AG09309 (cell line): ENCODE results near the gene ANKRD44.

Experiments
- DNase-seq: peaks from one replicate; pipeline ENCODE4 v3.0.0-alpha.2; 2010; ENCODE audit warnings: low read depth
- H3K4me3 ChIP-seq: 2 replicates; pipeline ENCODE4 v1.5.1; 2011; ENCODE audit warnings: mild to moderate bottlenecking, low read depth, low read length, moderate library complexity; ENCODE audit not compliant: control insufficient read depth
- TF ChIP-seq, protein P1 (sequence below): IDR thresholded peaks from 2 replicates; pipeline ENCODE4 v1.5.1; 2011; ENCODE audit warnings: mild to moderate bottlenecking, low read depth, low read length, inconsistent platforms; ENCODE audit not compliant: insufficient read depth, control insufficient read depth; ENCODE audit errors: missing control alignments

The ANKRD44 gene

DNA sequence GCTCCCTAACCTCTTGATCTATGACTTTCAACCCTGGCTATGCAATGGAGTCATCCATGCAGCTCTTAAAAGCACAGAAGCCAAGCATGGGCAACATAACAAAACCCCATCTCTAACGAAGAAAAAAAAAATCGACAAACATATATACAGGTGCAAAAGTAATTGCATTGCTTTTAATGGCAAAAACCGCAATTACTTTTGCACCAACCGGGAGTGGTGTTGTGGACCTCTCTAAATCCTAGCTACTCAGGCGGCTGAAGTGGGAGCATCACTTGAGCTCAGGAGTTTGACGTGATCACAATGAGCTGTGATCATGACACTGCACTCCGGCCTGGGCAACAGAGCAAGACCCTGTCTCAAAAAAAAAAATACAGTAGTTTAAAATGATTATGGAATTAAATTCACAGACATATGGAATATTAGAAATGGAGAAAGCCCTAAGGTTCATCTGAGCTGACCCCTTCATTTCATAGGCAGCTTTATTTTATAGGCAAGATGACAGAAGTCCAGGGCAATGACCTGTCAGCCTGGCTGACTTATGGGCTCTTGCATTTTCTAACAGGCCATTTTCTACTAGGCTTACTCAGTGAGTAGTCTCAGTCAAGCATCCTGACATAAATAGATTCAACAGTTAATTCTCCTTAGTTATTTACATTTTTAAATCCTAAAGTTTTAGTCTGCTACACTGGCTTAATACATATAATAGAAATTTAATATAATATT is 183.8 kb downstream of the ANKRD44 start:
- DNase-seq = no peak
- H3K4me3 ChIP-seq = no peak overlapping the region
- TF ChIP-seq, protein P1, sequence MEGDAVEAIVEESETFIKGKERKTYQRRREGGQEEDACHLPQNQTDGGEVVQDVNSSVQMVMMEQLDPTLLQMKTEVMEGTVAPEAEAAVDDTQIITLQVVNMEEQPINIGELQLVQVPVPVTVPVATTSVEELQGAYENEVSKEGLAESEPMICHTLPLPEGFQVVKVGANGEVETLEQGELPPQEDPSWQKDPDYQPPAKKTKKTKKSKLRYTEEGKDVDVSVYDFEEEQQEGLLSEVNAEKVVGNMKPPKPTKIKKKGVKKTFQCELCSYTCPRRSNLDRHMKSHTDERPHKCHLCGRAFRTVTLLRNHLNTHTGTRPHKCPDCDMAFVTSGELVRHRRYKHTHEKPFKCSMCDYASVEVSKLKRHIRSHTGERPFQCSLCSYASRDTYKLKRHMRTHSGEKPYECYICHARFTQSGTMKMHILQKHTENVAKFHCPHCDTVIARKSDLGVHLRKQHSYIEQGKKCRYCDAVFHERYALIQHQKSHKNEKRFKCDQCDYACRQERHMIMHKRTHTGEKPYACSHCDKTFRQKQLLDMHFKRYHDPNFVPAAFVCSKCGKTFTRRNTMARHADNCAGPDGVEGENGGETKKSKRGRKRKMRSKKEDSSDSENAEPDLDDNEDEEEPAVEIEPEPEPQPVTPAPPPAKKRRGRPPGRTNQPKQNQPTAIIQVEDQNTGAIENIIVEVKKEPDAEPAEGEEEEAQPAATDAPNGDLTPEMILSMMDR = no peak

DNA sequence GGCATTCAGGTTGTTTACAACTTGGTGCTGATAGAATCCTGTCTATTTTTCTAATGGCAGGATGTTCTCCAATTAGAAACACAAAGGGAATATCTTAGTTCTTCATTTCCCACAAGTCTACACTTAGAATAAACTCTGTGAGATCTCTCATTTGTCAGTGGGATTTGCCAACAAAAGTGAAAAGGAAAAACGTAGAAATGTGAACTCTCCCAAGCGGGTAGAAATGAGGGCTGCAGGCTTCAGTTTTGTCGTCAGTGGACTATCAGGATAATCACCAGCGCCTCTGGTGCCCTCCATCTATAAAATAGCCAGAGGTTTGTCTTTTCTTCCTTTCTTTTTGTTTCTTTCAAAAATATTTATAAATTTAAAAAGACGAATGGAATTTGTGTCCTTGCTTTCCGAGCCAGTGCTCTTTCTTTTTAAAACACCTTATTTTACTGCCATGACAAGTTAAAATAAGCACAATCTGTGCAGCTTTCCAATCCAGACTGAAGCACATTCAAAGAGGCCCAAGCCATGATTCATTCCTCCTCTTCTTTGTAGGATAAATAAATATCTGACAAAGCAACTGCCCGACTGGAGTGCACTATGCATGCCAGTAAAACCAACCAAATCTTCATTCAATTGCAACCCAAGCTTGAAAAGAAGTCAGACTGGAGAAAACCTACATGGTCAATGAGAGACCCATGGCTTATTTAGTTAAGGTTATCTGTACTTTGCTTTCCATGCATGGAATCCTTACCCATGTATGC is 185.8 kb downstream of the ANKRD44 start:
- TF ChIP-seq, protein P1 = no peak
- H3K4me3 ChIP-seq = no peak overlapping the region
- DNase-seq = no peak

DNA sequence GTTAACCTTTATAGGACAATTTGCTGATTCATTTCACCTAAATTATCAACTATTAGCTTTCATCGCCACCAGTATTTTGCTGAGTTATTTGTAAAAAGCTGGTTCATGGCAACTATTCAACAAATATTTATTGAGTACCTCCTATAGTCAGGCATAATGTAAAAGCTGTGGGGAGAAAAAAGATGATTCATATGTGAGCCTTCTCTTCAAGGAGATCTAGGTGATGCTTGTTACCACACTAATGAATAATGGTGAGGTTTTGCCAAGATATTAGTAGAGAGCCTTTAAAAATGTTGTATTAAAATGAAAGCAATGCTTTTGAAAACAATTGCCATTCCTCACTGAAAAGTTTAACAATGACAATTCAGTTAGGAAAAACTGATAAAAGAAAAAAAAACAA is 187.8 kb downstream of the ANKRD44 start:
- no peak for DNase-seq
- TF ChIP-seq, protein P1 = no peak

DNA sequence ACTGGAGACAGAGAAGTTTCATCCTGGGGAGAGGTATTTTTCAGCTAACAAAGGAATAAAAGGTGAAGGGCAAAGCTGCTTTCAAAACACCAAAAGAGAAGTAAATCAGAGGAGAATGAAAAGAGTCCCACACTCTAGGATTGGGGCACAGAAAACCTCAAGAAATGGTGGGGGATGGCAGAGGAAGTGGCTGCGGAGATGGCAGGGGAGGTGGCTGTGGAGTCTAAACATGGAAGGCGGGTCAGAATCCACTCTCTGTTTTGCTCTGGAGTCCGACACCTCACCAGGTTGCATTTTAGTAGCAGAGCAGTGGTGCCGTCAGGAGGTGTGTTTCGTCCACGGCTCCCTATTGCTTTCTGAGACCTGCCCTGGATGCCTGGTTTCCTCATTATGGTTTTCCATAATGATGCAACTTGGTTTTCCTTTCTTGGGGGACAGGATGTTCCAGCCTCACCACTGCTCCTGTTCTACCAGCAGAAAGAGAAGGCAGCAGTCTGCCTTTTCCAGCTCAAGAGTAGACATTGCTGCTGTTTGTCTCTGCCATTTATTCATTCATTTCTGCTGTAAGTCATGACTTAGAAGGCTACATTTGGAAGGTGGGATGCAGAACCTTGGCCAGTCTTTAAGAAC is 188.7 kb downstream of the ANKRD44 start:
- H3K4me3 ChIP-seq = no peak overlapping the region
- TF ChIP-seq, protein P1 = no peak
- DNase-seq = no peak

More for the DNA sequence above, 187.8 kb downstream of the ANKRD44 start:
- H3K4me3 ChIP-seq = no peak overlapping the region

DNA sequence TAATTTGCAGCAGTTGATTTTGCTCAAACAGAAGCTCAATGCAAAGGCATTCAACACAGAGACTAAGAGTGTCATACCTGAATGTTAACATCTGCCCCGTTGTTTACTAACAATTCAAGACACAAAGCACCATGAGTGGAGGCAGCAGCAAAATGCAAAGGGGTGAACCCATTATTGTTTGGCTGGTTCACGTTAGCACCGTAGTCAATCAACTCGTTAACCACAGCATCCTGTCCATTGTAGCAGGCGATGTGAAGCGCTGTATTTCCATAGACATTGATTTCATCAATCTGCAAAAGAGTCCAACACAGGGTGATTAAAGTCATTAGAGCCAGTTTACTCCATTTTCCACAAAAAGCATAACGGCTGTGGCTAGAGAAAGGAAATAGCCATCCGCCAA is 189.3 kb downstream of the ANKRD44 start:
- H3K4me3 ChIP-seq = no peak overlapping the region
- TF ChIP-seq, protein P1 = no peak
- no peak for DNase-seq

DNA sequence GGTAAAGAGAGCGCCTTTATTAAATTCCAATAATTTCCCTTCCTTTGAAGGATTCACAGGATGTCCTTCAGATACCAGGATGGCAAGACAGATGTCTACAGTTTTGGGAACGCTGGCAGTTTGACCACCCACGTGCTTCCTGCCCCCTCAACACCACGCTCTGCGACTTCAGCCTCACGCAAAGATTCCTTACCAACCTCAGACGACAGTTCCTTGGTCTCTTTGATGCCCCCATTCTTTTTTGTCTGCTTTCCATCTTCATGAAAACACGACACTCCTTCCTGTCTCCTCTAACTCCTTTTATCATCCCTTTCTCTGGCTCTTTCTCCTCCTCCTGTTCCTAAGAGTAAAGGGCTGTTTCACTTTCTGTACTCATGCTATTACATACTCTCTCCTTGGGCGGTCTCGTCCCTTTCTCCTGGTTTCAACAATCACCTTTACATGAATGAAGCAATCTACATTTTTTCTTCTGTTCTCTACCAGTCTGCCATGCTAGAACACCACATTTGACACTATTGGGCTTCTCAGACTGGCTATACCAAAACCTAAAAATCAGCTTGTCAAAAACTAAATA is 194.2 kb downstream of the ANKRD44 start:
- TF ChIP-seq, protein P1 = no peak
- no peak for DNase-seq
- no peak overlapping the region for H3K4me3 ChIP-seq
